GM21367 (cell line): ENCODE results near the gene TPPP.
A peak's percentile ranks its signal among the peaks of the same experiment; 100 is the strongest.
"Not testable (repeated sequence)": the region's sequence is repeated elsewhere in the genome, so short reads cannot be mapped to it uniquely, and the experiment has no call there.

Experiments used
- ATAC-seq: cut with Tn5 transposase; IDR thresholded peaks from one replicate; pipeline ENCODE4 v1.9.1; 2021; ENCODE audit not compliant: unreplicated experiment

The TPPP gene

DNA sequence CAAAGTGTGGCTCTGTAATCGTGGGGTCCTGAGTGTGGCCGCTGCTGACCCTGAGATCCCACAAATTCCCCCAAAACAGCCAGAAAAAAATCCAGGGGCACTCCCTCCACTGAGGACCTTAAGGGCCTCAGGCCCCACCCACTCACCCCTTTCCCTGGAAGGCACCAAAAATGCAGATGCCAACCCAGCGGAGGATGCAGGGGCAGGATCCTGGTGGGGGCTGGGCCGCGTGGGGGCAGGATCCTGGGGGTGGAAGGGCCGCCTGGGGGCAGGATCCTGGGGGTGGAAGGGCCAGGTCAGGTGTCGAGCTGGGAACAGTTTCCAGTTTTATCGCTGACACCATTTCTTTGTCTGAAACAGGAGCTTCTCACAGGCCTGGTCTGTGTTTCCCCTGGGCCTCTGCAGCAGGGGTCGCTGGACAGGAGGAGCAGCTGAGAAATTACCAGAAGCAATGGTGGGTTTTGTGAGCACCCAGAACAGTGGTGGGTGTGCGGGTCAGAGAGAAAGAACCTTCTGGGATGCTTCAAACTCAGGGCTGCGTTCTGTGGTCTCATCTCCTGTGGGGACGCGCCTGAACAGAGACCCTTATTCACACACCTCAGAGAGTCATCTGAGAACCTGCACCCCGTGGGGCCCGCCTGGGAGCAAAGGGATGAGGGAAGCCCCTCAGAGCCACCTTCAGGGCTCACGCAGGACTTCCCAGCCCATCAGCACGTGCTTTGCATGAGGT is 13.8 kb downstream of the TPPP start:
- ATAC-seq: not testable (repeated sequence)

DNA sequence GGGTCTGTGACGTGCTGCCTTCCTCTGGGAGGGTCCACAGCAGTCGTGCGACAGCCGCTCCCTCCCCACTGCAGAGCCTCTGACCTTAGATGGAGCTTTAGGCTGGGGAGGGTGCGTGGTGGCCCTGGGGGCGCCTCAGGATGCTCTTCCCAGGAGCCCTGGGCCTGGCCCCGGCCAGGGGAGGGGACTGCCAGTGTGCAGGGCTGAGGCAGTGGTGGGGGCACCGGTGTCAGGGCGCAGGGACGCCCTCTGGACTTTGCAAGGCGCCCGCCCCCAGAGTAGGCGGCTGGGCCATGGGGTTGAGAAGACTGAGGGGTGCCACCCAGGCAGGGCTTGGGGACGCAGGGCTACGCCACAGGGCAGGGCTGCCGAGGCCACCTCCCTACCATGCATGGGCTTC is 14.6 kb downstream of the TPPP start:
- ATAC-seq: not testable (repeated sequence)

DNA sequence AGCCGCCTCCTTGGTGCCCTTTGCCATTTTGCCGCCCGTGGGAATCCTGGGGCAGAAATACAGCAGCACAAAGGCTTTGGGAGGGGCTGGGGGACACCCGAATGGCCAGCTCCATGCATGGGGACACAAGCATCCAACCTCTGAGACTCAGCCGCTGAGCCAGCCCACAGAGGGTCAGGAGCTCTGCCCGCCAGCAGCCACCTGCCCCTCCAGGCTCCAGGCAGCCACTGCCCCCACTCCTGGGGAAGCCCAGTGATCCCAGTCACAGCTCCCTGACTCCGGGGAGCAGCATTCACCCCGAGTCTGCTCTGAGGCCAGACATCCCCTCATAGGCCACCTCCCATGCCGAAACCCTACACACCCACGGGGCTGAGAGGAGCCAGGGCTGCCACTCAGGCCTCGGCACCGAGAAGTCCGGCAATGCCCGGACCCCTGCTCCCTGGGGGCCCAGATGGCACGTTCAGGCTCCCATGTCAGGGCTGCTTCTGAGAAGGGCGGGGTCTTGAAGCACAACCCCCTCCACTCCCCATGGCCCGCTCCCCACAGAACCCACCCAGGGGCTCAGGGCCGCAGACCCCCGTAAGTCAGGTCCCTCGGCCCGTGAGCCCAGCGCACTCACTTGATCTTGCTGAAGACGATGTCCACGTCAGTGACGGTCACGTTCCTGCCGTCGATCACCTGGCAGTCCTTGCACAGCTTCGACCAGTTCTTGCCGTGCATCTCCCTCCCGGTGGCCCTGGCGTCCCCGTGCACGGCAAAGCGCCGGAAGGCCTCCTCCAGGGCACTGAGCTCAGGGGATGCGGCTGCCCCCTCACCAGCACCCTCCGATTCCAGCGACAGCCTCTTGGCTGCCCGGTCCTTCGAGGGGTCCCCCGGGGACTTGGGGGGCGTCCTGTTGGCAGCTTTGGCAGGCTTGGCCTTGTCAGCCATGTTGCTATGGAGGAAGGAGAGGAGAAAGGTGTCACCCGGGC is 15.7 kb downstream of the TPPP start:
- ATAC-seq: no peak

DNA sequence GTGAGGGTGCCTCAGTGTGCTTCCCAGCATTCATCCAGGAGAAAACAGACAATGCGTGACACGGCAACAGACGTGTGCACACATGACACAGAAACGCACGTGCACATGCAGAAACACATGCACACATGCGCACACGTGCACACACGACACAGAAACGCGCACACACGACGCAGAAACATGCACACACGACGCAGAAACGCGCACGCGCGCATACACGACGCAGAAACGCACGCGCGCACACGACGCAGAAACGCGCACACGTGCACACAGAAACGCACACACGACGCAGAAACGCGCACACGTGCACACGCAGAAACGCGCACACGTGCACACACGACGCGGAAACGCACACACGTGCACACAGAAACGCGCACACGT is 16.5 kb downstream of the TPPP start:
- ATAC-seq: no peak

DNA sequence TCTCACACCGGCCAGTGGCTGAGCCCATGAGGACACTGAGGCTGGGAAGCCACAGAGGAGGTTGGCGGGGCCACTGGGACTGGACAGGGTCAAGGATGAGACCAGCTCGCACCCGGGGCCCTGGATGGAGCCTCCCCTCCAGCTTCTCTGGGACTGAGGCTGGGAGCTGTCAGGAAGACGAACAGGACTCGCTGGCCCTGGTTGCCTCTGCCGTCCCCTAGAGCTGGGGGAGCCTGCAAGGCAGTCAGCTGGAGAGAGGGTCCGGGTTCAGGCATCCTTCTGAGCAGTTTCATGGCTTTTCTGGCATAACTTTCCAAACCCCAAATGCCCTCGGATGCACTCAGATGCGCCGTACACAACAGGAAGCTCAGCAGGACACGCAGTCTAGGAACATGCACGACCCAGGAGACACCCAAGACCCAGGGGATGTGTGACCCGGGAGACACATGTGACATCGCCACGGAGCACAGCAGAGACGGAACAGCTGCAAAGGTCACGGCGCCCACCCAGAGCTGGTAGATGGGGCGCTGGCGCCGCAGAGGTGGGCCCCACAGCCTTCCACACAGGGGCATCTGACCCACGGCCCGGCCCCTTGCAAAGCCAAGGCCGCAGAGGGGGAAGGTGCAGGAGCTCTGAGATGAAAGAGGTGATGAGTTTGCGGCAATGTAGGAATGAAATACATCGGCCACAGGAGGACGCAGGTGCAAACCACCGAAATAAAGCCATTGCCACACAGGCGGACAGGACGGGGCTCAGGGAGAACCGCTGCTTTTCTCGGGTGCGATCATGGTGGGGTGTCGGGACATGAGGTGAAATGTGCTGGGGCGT is 17.1 kb downstream of the TPPP start:
- no peak for ATAC-seq

DNA sequence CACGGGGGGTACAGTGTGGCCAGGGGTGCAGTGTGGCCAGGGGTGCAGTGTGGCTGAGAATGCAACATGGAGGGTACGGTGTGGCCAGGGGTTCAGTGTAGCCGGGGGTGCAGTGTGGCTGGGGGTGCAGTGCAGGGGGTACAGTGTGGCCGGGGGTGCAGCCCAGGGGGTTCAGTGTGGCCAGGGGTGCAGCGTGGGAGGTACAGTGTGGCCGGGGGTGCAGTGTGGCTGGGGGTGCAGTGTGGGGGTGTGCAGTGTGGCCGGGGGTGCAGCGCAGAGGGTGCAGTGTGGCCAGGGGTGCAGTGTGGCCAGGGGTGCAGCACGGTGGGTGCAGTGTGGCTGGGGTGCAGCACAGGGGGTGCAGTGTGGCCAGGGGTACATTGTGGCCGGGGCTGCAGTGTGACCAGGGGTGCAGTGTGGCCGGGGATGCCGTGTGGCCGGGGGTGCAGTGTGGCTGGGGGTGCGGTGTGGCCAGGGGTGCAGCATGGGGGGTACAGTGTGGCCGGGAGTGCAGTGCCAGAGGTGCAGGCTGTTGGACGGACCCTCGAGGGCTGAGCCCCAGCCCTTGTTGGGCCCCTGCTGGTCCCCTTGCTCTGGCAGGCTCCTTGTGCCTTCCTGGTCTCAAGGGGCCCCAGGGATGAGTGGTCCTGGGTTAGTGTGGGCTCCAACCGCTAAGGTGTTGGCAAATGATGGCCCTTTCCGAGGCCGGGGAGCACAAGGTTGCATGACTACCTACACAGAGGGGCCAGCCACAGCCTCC is 17.9 kb downstream of the TPPP start:
- no peak for ATAC-seq

DNA sequence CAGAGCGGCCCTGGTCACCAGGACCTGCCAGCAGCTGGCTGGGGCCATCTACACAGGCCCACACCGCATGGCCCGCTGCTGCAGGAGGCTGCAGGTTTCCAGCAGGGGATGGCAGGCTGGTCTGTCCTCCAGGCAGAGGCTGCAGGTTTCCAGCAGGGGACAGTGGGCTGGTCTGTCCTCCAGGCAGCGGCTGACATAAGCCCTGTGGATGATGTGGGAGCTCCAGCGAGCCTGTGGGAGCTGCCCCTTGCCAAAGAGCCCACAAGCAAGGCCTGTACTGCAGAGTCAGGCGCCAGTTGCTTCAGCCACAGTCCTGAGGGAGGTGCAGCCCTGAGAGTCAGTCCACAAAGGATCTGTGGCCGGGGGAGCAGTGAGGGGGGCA is 18.5 kb downstream of the TPPP start:
- no peak for ATAC-seq

DNA sequence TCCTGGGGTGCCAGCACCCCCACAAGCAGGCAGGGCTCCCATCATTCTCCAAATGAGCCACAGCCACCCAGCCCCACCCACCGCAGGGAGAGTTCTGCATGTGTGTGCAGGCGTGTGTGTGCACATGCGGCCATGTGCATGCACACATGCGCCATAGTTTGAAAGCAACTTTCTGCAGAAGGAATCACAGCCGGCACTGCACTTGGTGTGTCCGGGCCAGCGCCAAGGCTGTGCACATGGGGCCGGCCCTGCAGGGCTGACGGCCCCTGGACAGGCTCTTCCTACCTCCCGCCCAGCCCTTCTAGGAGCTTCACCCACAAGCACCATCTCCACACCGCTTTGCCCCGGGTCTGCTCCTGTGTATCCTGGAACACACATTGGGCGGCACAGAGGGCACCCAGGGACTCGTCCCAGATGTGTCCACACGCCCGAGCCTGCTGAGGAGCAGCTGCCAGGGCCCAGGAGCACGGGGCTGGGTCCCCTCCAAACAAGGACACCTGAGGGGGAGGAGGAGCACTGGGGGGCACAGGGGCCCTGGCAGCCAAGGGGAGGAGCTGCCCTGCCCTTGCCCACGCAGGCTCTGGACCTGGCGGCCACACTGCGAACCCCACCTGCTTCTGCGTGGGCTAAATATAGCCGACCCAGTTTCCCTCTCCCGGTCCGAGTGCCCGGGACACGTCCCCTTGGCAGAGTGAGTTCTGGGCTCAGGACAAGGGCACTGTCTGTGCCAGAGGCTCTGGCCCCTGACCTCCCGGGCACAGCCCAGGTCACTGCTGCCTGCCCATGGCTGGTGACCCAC is 19.1 kb downstream of the TPPP start:
- no peak for ATAC-seq

DNA sequence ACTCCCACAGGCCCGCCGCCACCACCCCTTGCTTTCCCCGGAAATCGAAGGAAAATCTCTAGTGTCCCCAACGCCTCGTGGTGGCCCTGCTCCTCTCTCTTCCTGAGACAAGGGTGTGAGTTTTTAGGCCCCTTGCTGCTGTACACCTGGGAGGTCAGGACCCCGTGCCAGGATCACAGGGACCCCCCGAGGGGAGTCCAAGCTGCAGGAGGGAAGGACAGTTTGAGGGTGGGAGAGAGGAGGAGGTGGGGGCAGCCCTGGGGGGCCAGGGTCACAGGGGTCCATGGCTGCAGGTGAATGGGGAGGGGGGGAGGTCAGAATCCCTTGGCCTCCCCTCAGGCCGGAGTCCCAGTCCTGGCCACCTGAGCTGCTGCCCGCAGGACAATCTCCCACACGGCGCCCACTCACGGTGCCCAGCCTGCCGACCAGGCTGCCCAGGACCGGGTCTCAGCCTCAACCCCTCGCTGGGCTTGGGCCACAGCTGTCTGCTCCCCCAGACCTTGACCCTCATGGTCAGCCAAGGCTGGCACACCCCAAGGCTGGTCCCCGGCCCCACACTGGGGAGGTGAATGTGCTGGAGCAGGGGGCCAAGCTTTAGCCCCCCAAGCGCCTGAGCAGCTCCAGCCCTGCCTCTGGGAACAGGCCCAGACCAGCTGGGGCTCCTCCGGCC is 19.9 kb downstream of the TPPP start:
- no peak for ATAC-seq

DNA sequence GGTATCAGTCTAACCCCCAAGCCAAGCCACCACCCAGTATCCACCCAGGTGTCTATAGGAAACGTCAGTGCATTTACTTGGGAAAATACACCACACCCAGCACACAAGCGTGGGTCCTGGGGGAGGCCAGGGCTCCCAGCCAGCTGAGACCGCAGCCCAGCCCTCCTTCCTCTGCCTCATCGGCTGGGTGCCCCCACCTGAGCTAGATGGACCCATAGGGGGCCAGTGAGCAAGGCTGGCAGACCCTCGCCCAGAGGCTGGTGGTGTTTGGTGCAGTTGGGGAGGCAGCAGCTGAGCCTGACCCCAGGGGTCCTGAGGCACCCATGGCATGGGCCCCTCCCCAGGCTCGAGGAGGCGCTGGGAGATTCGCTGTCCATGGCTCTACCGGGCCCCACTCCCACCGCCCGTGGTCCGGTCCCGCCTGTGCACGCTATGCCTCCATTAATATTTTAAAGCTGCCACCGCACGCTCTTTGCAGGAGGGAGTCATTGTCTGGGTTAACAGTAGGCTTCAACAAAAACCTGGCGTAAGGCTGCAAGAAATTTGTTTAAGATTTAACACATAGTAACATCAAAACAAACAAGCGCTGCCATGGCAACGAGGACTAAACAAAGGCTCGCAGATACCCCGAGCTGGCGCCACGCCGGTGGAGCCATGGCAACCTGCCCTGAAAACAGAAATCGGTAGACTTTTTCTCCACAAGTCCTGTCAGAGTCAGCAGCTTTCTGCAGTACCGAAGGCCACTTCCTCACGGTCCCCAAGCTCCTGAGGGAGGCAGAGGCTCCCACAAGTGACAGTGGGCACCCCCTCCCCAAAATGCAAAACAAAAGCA is 20.6 kb downstream of the TPPP start:
- no peak for ATAC-seq

DNA sequence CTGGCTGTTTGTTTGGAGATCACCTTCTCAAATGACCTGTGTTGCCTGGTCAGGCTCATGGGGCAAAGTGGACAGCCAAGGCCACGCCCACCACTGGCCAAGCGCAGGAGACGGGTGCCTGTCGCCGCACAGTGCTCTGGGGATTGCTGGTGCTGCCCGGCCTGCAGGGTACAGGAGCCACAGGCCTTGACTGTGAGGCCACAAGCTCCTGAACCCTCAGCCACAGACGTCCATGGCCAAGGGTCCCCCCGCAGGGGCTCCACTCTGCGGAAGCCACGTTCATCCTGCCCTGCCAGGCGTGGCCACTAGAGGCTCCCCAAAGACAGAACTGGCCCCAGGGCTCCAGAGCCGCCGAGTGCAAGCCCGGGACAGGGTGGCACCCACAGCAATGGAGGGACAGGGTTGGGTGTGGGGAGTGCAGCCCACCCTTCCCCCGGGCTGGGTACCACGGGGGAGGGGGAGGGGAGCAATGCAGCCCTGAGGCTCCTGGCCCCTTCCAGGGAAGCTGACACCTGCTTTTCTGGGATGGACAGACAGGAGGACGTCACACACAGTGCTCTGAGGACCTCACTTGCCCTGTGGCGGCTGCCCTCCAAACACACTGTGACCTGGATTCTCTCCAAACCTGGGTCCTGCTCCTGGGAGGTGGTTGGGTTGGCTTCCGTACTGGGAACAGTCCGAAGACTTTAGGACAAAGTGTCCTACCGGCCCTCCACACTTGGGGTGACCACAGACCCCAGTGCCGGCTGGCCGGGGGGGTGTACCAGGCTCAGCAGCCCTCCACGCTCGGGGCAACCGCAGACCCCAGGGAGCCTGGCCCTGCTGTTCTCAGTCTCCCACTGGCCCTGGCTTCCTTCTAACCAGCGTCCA is 21.5 kb downstream of the TPPP start:
- ATAC-seq: peak; percentile 57

DNA sequence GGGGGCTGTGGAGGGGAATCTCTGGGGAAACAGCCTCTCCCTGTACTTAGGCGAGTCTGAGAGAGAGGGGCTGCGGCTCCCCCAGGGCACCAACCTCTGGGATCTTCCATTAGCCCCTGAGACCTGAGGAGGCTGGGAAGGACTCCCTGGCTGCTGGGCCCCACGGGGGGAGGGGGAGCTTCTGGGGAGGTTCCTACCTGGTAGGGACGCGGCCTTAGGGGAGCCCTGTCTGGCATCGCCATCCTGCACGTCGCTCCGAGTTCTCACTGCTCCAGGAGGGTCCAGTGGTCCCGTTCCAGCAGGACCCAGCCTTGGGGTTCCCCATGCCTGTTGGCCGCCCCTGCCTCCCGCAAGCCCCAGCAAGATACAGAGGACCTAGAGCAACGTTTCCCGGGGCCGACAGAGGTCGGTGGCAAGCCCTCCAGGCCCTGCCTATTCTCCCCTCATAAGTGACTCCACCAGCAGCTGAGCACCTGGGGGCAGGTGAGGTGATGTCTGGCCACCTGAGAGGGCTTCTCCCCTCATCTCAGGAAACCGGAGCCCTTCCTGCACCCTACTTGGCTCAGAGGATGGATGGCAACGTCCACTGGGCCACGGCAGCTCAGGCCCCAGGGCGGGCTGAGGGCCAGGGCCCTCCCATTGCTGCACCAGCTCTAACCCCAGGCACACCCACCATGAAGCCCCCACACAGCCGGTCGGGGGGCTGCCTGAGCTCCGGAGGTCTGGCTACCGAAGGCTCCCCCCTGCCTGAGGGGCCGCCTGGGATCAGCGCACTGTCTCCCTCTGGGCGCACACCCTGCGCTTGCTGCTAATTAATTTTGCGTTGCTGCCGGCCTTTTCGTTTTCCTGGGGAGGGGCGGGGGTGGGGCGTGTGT is 22.5 kb downstream of the TPPP start:
- ATAC-seq: no peak

DNA sequence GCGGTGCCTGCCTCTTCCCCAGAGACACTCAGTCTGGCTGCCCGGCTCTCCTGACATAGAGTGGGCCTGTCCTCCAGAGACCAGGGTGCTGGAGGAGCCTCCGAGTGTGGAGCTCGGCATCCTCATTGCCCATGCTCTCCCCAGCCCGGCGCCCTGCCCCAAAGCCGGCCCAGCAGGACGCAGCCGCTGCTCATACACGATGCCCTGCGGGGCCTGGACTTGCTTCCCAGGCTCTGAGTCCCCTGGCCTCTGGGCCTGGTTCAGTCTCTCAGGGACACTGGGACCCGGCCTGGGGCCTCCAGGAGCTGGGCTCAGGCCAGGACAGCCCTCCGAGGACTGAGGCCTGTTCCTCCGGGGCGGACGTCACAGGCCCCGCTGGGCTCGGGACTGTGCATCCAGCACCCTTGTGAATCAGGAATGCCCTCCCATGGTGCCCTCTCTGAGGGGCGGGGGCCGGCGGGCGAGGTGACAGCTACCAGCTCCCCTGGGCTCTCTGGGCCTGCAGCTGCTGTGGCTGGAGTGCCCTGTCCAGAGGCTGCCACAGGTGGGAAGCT is 23.2 kb downstream of the TPPP start:
- ATAC-seq: no peak

DNA sequence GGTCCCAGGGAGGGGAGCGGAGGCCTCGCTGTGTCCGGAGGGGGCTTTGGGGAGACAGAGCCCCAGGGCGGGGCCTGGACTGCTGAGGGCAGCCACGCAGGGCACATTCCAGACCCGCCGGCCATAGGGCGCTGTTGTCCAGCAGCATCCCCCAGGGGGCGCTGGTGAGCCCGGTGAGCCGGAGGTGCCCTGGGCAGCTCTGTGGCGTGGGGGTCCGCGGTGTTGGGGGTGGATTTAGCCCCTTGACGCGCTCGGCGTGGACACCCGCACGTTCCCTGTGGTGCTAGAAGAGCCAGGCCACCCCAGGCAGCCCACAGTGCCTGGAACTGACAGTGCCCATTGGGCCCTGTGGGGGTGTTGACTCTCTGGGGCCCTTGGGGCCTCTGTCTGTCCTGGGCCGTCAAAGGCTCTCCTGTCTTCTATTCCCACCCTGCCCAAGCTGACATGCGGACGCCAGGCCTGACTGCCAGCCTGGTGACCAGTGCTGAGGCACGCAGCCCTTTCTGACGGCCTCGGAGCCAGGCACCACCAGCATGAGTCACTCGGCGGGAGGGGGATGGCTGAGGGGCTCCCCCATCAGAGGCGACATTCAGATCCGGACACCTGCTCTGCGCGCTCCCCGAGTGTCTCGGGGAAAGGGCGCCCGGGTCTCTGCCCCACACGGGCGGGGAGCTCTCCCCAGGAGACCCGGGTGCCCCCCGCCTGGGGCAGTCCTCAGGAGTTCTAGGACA is 23.9 kb downstream of the TPPP start:
- ATAC-seq: no peak

DNA sequence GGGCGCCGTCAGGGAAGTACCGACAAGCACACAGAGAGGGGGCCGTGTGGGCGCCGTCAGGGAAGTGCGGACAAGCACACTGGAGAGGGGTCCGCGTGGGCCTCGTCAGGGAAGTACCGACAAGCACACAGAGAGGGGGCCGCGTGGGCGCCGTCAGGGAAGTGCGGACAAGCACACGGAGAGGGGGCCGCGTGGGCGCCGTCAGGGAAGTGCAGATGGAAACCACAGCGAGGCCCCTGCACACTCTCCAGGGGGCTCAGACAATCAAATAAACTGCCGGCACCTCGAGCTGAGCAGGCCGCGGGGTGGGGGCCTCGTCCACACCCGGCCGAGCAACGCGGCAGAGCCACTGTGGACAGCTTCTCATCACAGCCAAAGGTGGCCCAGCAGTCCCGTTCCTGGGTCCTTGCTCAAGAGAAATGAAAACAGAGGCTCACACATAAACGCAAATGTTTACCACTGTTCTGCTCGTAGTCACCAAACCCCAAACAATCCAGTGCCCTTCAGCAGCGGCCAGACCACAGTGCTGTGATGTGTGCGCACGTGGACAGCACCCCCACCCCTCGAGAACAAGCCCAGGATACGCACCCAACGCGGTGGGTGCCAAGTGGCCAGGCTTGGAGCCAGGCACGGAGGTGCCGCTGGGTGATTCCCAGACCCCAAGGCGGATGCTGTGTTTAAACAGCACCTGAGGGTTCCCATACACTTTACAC is 24.7 kb downstream of the TPPP start:
- no peak for ATAC-seq
